Measurements from ENCODE around the gene NUP50. TPM values are rescaled to one million over a fixed set of nuclear protein-coding genes. Genes with fewer than 3 reads are reported as not detected.

The NUP50 gene
- polyA plus RNA-seq, 1 donor (not counting 4 experiments of a cell fraction or from before 2014, with no cell fraction given) = 28.1 TPM

- Histone ChIP-seq H3K4me2 (ENCODE audit: control insufficient read depth, extremely low read depth, insufficient read depth, low read depth, low read length) (no peak overlapping the region), H3K36me3 (ENCODE audit: control insufficient read depth in 2 of 2, extremely low read depth in 1 of 2, insufficient read depth in 2 of 2, low read length in 2 of 2) (peaks cover 39 to 46% of the 10 kb centered on the region in 2 experiments), H3K4me3 (ENCODE audit: control insufficient read depth in 2 of 3, extremely low read depth in 1 of 3, insufficient read depth in 2 of 3, low read depth in 1 of 3, low read length in 3 of 3) (no peak overlapping the region), H3K27ac (ENCODE audit: control insufficient read depth, insufficient read depth, low read length) (no peak overlapping the region), H3K9me3 (ENCODE audit: control insufficient read depth, low read depth, low read length) (no peaks in the 10 kb centered on the region), H2AFZ (ENCODE audit: control insufficient read depth, low read length) (no peak overlapping the region), H3K4me1 (ENCODE audit: control insufficient read depth, extremely low read depth, insufficient read depth, low read length) (peaks cover 3% of the 10 kb centered on the region), H3K79me2 (ENCODE audit: control insufficient read depth, insufficient read depth, low read length) (peaks cover 36% of the 10 kb centered on the region), H3K9me1 (ENCODE audit: control insufficient read depth, extremely low read depth, insufficient read depth, low read length) (no peaks in the 10 kb centered on the region), H4K20me1 (ENCODE audit: control insufficient read depth, extremely low read depth, insufficient read depth, low read length) (peaks cover 22% of the 10 kb centered on the region), H3K27me3 (ENCODE audit: control insufficient read depth, extremely low read depth, insufficient read depth, low read length) (no peaks in the 10 kb centered on the region), H3K9ac (ENCODE audit: control insufficient read depth, extremely low read depth, insufficient read depth, low read length) (no peak overlapping the region)
- dilution Hi-C loops (cut with MboI; ENCODE audit: extremely low pct_ligation_motif_present, low sequenced_read_pairs) = no loop called here
- no peak for TF ChIP-seq EZH2 (IDR thresholded peaks at IDR 0.05; ENCODE audit: low read length)
- TF ChIP-seq CTCF (optimal IDR thresholded peaks at IDR 0.05 in 1 of 3, IDR thresholded peaks at IDR 0.05 in 1 of 3, conservative IDR thresholded peaks at IDR 0.05 in 1 of 3; ENCODE audit: extremely low read depth in 1 of 3, insufficient read depth in 2 of 3, low read length in 3 of 3) = no peak
- no peak for DNase-seq (ENCODE audit: low read depth, low spot score)
- no peak for FAIRE-seq
Measured at GRCh38 chr22:45206233-45206632, 42.5 kb downstream of the NUP50 start.

GRCh38 chr22:45207533-45207932 is 43.8 kb downstream of the NUP50 start:
- no peak overlapping the region for H3K9ac ChIP-seq (ENCODE audit: control insufficient read depth, extremely low read depth, insufficient read depth, low read length)

More at GRCh38 chr22:45207533-45207932, 43.8 kb downstream of the NUP50 start:
- Histone ChIP-seq H3K9me1 (ENCODE audit: control insufficient read depth, extremely low read depth, insufficient read depth, low read length) (no peaks in the 10 kb centered on the region), H3K9me3 (ENCODE audit: control insufficient read depth, low read depth, low read length) (no peaks in the 10 kb centered on the region), H3K27ac (ENCODE audit: control insufficient read depth, insufficient read depth, low read length) (no peak overlapping the region), H3K79me2 (ENCODE audit: control insufficient read depth, insufficient read depth, low read length) (peaks cover 45% of the 10 kb centered on the region), H3K36me3 (ENCODE audit: control insufficient read depth in 2 of 2, extremely low read depth in 1 of 2, insufficient read depth in 2 of 2, low read length in 2 of 2) (peaks cover 35 to 45% of the 10 kb centered on the region in 2 experiments), H3K4me3 (ENCODE audit: control insufficient read depth in 2 of 3, extremely low read depth in 1 of 3, insufficient read depth in 2 of 3, low read depth in 1 of 3, low read length in 3 of 3) (no peak overlapping the region), H4K20me1 (ENCODE audit: control insufficient read depth, extremely low read depth, insufficient read depth, low read length) (peaks cover 19% of the 10 kb centered on the region), H3K4me2 (ENCODE audit: control insufficient read depth, extremely low read depth, insufficient read depth, low read depth, low read length) (no peak overlapping the region), H3K4me1 (ENCODE audit: control insufficient read depth, extremely low read depth, insufficient read depth, low read length) (peaks cover 10% of the 10 kb centered on the region), H2AFZ (ENCODE audit: control insufficient read depth, low read length) (no peak overlapping the region), H3K27me3 (ENCODE audit: control insufficient read depth, extremely low read depth, insufficient read depth, low read length) (no peaks in the 10 kb centered on the region)
- FAIRE-seq = no peak
- TF ChIP-seq CTCF (optimal IDR thresholded peaks at IDR 0.05 in 1 of 3, IDR thresholded peaks at IDR 0.05 in 1 of 3, conservative IDR thresholded peaks at IDR 0.05 in 1 of 3; ENCODE audit: extremely low read depth in 1 of 3, insufficient read depth in 2 of 3, low read length in 3 of 3) = no peak
- no peak for TF ChIP-seq EZH2 (IDR thresholded peaks at IDR 0.05; ENCODE audit: low read length)
- DNase-seq (ENCODE audit: low read depth, low spot score) = no peak
- dilution Hi-C loops (cut with MboI; ENCODE audit: extremely low pct_ligation_motif_present, low sequenced_read_pairs) = no loop called here
